IPS-20b (cell line): ENCODE results near the gene SMTN.

ENCODE experiments used
- H3K27ac ChIP-seq: one replicate; pipeline ENCODE4 v1.5.1; 2013; ENCODE audit warnings: low read length
- H3K27me3 ChIP-seq: 2 replicates; pipeline ENCODE4 v1.6.1; 2013; ENCODE audit warnings: mild to moderate bottlenecking, low read length, inconsistent platforms; ENCODE audit not compliant: insufficient read depth
- H3K36me3 ChIP-seq: 2 replicates; pipeline ENCODE4 v1.6.1; 2013; ENCODE audit warnings: low read depth, mild to moderate bottlenecking, inconsistent platforms, low read length, moderate library complexity; ENCODE audit not compliant: insufficient read depth
- H3K4me1 ChIP-seq: 2 replicates; pipeline ENCODE4 v1.6.1; 2013; ENCODE audit warnings: mild to moderate bottlenecking, control low read depth, inconsistent platforms, low read length, moderate library complexity; ENCODE audit not compliant: insufficient read depth
- H3K4me3 ChIP-seq: 2 replicates; pipeline ENCODE4 v1.5.1; 2013; ENCODE audit warnings: mild to moderate bottlenecking, low read length, inconsistent platforms
- H3K9ac ChIP-seq: 2 replicates; pipeline ENCODE4 v1.6.1; 2013; ENCODE audit warnings: low read depth, mild to moderate bottlenecking, inconsistent platforms, low read length, moderate library complexity
- H3K9me3 ChIP-seq: 2 replicates; pipeline ENCODE4 v1.6.1; 2013; ENCODE audit warnings: mild to moderate bottlenecking, low read depth, low read length, inconsistent platforms; ENCODE audit not compliant: insufficient read depth

The SMTN gene

DNA sequence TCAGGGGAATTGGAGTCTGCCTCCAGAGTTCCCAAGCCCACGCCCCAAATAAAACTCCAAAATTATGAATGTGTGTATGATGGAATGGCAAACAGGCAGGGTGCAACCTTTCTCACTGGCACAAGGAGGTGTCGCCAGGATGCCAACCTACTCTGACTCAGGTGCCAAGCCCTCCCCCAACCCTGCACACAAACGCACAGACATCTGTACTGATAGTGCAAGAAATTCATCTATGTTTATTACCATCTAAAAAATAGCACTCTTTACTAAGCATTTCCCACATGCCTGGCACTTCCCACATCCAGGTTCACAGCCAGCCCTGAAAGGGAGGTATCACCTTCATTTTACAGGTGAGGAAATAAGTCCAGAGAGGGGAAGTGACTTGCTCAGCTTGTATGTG lies 57.9 kb downstream of the SMTN start:
- H3K4me1 ChIP-seq: peaks cover 6% of the 10 kb centered on the region; the same call in 1 of the 2 replicates
- peaks cover 41% of the 10 kb centered on the region; the same call in 1 of the 2 replicates for H3K36me3 ChIP-seq
- H3K27me3 ChIP-seq: no peaks in the 10 kb centered on the region
- H3K9me3 ChIP-seq: no peaks in the 10 kb centered on the region
- peak overlapping the region; percentile 88; the same call in 1 of the 2 replicates for H3K4me3 ChIP-seq
- H3K9ac ChIP-seq: peak overlapping the region; percentile 89; the same call in 1 of the 2 replicates
- peak overlapping the region; percentile 62 for H3K27ac ChIP-seq

DNA sequence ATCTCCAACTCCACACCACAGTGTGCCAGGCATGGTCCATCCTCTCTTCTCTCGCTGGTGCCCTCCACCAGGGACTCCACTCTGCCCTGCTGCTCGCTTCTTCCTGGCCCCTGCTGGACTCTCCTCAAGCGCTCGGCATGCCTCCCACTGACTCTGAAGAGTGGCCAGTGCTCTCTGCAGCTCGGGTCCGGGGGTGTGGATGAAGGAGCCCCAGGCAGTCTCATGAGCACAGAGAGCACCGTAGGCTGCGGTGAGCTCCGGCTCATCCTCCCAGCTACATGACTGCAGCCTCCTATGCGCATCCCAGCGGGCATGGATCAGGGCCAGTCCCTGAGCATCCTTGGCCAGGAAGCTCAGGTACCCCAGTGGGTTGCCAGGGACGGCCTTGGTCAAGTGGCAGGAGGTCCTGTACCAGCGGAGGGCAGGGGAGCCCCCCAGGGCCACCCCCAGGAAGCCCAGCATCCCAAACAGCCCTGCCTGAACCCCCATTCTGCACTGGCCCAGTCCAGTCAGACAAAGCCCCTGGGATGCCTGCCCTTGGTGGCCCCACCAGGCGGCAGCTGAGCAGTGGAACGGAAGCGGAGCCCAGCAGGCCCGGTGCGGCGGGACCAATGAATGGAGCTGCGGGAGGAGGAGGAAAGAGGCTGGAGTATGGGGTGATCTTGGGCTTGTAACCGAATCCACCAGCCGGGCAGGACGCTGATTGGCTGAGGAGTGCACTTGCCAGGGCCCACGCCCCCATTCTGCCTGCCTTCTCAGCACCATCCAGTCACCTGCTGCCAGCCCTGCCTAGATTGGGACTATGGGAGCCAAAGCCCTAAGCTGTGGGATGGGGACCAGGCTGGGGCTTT lies 59.0 kb downstream of the SMTN start, which contains the start of gene PLA2G3:
Gene PLA2G3 (minus strand): TSS at position 643 of the 851 bp plus-strand sequence. CDS start 154 bp downstream, at position 489.
- peaks cover 6% of the 10 kb centered on the region; the same call in 1 of the 2 replicates for H3K4me1 ChIP-seq
- no peaks in the 10 kb centered on the region for H3K9me3 ChIP-seq
- peaks cover 33% of the 10 kb centered on the region; the same call in 1 of the 2 replicates for H3K36me3 ChIP-seq
- H3K9ac ChIP-seq: peak within 1 kb of the TSS; percentile 89; the same call in 1 of the 2 replicates
- H3K27me3 ChIP-seq: no peaks in the 10 kb centered on the region
- H3K4me3 ChIP-seq: peak within 1 kb of the TSS; percentile 88; the same call in 1 of the 2 replicates
- H3K27ac ChIP-seq: peak within 1 kb of the TSS; percentile 95

DNA sequence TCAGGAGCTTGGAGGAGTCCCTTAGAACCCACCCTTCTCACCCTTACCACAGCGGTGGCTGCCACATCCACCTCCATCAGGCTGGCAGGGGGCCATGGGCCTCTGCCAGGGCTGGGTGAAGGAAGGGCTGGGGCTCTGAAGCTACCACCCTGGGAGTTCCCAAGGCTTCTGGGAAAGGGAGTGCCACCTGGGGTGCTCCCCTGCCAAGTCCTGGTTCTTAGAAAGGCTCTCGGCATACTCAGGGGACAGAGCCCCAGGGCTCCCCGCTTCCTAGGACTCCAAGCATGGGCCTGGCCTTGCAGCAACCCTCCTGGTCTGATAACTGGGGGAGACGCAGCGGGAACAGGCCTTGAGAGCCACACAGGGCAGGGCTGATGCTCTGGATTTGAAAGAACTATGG lies 59.6 kb downstream of the SMTN start:
- Histone ChIP-seq H3K36me3 (peaks cover 26% of the 10 kb centered on the region; the same call in 1 of the 2 replicates), H3K27ac (peak overlapping the region; percentile 95), H3K4me1 (peaks cover 6% of the 10 kb centered on the region; the same call in 1 of the 2 replicates), H3K27me3 (no peaks in the 10 kb centered on the region), H3K9me3 (no peaks in the 10 kb centered on the region), H3K4me3 (no peak overlapping the region; the same call in 1 of the 2 replicates), H3K9ac (peak overlapping the region; percentile 89; the same call in 1 of the 2 replicates)

DNA sequence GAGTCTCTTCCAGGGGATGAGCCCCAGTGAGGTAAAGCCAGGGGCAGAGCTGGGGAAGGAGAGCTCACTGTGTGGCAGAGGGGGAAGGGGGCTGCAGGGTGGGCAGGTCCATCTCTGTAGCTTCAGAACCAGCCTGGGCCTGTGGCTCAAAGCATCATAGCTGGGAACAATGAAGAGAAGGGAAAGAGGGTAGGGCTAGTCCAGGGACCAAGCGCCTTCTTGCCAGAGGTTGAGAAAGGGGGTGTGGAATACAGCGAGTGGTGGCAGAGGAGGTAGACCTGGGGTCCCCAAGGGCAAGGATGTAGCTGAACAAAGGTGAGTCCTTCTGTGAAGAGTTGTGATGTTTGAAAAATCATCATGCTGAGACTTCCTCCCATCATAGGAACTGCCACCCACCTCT lies 60.4 kb downstream of the SMTN start:
- peaks cover 18% of the 10 kb centered on the region; the same call in 1 of the 2 replicates for H3K36me3 ChIP-seq
- no peak overlapping the region; the same call in 1 of the 2 replicates for H3K9ac ChIP-seq
- H3K4me3 ChIP-seq: no peak overlapping the region
- H3K4me1 ChIP-seq: peaks cover 6% of the 10 kb centered on the region; the same call in 1 of the 2 replicates
- H3K27me3 ChIP-seq: no peaks in the 10 kb centered on the region
- H3K27ac ChIP-seq: no peak overlapping the region
- H3K9me3 ChIP-seq: no peaks in the 10 kb centered on the region

DNA sequence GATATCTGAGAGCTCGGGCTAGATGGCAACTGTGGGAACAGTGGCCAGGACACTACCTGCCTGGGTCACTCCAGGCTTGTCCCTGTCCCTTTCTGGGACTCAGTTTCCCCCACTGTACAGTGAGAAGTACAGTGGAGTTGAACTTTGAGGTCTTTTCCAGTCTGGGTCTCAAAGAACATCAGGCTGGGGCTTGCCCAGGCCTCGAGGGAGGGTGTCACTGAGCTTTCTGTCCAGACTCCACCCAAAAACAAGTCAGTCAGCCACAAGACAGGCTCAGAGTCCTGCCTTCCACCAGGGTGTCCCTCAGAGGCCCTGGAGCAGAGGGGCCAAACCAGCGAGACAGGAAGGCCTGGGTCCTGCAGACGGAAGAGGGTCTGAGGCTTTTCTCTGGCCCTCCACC lies 61.2 kb downstream of the SMTN start:
- Histone ChIP-seq H3K9me3 (no peaks in the 10 kb centered on the region), H3K36me3 (peaks cover 11% of the 10 kb centered on the region; the same call in 1 of the 2 replicates), H3K27me3 (no peaks in the 10 kb centered on the region), H3K4me1 (peaks cover 6% of the 10 kb centered on the region; the same call in 1 of the 2 replicates), H3K27ac (no peak overlapping the region), H3K9ac (no peak overlapping the region), H3K4me3 (no peak overlapping the region)

DNA sequence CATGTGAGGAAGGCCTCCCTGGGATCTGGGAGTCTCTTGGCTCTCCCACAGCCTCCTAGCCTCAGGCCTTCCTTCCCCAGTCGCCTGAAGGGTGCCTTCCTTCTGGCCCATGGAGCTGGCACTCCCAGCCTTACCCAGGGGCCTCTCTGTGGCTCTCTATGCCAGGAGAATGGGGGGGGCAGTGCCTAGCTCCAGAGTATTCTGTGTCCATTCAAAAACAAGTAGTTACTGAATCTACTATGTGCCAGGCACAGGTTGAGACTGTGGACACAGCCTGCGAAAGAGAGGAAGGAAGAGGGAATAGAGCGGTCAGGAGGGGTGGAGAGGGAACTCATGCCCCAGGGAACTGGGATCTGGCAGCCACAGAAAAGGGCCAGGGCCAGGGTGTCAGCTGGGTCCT lies 61.9 kb downstream of the SMTN start:
- H3K36me3 ChIP-seq: peaks cover 3% of the 10 kb centered on the region; the same call in 1 of the 2 replicates
- H3K4me3 ChIP-seq: no peak overlapping the region

DNA sequence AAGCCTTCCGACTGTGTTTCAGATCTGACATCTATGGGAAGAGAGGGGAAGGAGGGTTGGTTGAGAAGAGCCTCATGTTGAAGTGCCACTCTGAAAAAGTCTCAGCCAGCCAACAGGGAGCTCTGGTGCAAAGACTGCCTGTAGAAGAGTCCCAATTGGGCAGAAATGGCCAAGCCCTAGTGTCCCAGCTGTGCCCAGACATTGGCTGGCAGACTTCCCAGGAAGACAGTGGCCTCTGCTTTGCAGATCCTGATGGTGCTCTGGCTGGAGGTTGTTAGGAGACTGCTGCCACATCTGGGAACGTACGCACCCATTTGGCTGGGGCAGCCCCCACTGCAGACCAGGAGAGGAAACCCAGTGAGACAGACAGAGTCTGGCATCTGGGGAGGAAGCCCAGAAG lies 62.4 kb downstream of the SMTN start:
- Histone ChIP-seq H3K4me1 (peaks cover 6% of the 10 kb centered on the region; the same call in 1 of the 2 replicates), H3K27ac (no peak overlapping the region), H3K4me3 (no peak overlapping the region), H3K27me3 (no peaks in the 10 kb centered on the region), H3K9me3 (no peaks in the 10 kb centered on the region), H3K9ac (no peak overlapping the region), H3K36me3 (no peaks in the 10 kb centered on the region)

More for the DNA sequence above, 61.9 kb downstream of the SMTN start:
- Histone ChIP-seq H3K4me1 (peaks cover 6% of the 10 kb centered on the region; the same call in 1 of the 2 replicates), H3K9ac (no peak overlapping the region), H3K27ac (no peak overlapping the region), H3K9me3 (no peaks in the 10 kb centered on the region), H3K27me3 (no peaks in the 10 kb centered on the region)

DNA sequence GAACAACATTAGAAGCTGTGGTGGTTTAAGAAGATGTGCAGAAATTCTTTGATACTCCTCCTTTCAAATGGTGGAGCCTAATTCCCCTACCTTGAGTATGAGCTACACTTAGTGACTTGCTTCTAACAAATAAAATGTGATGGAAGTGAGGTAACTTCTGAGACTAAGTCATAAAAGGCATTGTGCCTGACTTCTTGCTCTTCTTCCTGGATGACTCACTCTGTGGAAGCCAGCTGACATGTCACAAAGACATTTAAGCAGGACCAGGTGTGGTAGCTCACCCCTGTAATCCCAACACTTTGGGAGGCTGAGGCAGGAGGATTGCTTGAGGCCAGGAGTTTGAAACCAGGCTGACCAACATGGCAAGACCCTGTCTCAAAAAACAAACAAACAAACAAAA lies 63.1 kb downstream of the SMTN start:
- Histone ChIP-seq H3K9me3 (no peaks in the 10 kb centered on the region), H3K4me3 (no peak overlapping the region), H3K9ac (no peak overlapping the region), H3K36me3 (no peaks in the 10 kb centered on the region), H3K4me1 (peaks cover 6% of the 10 kb centered on the region; the same call in 1 of the 2 replicates), H3K27me3 (no peaks in the 10 kb centered on the region), H3K27ac (no peak overlapping the region)

DNA sequence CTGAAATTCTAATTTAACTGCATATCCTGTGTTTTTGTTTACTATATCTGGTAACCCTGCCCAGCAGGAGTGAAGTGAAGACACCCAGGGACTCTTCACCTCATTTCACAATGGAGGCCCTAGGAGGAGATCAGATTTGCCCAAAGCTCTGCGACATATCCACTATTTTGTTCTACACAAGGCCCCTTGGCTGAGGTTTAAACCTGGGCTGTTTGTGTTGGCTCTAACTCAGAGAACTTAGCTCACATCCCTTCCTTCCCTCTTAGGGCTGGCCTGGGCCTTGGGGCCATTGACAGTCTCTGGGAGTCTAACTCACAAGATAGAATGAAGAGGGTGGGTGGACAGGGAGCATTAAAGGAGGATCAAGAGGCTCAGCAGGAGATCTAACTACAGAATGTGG lies 67.4 kb downstream of the SMTN start:
- Histone ChIP-seq H3K4me3 (no peak overlapping the region), H3K4me1 (no peaks in the 10 kb centered on the region), H3K36me3 (no peaks in the 10 kb centered on the region), H3K27me3 (no peaks in the 10 kb centered on the region; the same call in 1 of the 2 replicates), H3K9me3 (no peaks in the 10 kb centered on the region), H3K27ac (no peak overlapping the region), H3K9ac (no peak overlapping the region)

DNA sequence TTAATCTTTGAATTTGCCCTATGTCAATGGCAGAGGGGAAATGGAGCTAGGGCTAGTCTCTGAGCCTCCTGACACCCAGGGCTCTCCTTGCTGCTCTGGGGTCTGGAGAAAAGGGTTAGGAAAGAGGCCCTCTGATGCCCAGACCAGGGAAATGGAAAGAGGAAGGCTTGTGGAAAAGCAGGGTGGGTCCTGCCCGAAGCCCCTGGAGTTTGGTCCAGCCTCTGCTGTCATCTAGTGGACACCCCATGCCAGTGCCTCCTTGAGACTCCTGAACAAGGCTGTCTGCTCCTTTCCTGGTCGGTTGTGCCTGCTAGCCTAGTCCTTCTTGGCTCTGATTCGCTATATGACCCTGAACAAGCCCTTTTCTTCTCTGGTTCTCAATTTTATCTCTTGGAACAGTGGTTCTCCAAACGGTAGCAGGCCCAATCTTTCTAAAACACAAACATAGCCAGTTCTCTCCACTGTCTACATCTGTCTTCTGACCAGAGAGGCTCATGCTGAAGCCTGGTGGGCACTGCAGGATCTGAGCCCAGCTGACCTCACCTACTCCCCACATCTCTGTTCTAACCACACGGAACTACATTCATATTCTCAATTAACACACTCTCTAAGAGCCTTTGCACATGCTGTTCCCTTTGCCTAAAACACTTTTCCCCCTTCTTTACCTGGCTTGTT lies 68.0 kb downstream of the SMTN start:
- no peaks in the 10 kb centered on the region for H3K36me3 ChIP-seq
- H3K9ac ChIP-seq: no peak overlapping the region
- H3K27me3 ChIP-seq: no peaks in the 10 kb centered on the region; the same call in 1 of the 2 replicates
- H3K4me3 ChIP-seq: no peak overlapping the region
- no peaks in the 10 kb centered on the region for H3K9me3 ChIP-seq
- H3K4me1 ChIP-seq: no peaks in the 10 kb centered on the region
- H3K27ac ChIP-seq: no peak overlapping the region

DNA sequence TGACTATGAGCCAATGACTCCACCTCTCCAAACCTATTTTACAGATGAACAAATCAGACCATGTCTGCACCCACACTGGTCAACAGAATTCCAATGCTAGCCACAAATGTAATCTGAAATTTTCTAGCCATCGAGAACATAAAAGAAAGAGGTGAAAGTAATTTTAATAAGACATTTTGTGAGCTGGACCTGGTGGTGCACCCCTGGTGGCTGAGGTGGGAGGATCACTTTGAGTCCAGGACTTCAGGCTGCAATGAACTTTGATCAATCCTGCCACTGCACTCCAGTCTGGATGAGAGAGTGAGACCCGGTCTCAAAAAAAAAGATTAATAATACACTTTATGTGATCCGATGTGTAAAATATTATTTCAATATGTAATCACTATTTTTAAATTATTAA lies 69.5 kb downstream of the SMTN start:
- Histone ChIP-seq H3K4me1 (no peaks in the 10 kb centered on the region), H3K9me3 (no peaks in the 10 kb centered on the region), H3K4me3 (no peak overlapping the region), H3K27me3 (peaks cover 4% of the 10 kb centered on the region), H3K9ac (no peak overlapping the region), H3K36me3 (no peaks in the 10 kb centered on the region), H3K27ac (no peak overlapping the region)
